Gastrocnemius medialis (tissue), 4 donors: Measurements from ENCODE around the gene MSI2.

ENCODE experiments used
- CTCF ChIP-seq, 5 experiments: fragments of 450-650 bp in 3 of 5; fragments of 200-600 bp in 2 of 5; sonication (generic) in 2 of 5; IDR thresholded peaks in 4 of 5; conservative IDR thresholded peaks in 1 of 5; 1 replicate in 4 of 5; 2 replicates in 1 of 5; pipeline ENCODE4 v1.5.1; 2016 to 2019; ENCODE audit warnings: antibody characterized with exemption in 5 of 5, mild to moderate bottlenecking in 3 of 5, moderate library complexity in 3 of 5
- POLR2A ChIP-seq, 2 donors: fragments of 450-650 bp; IDR thresholded peaks; one replicate each; pipeline ENCODE4 v1.6.1; 2017; ENCODE audit warnings: antibody characterized with exemption in 2 of 2, mild to moderate bottlenecking in 2 of 2, moderate library complexity in 2 of 2

- TF ChIP-seq CTCF (IDR thresholded peaks at IDR 0.05 in 4 of 5, conservative IDR thresholded peaks at IDR 0.05 in 1 of 5) (no peak), POLR2A (IDR thresholded peaks at IDR 0.05) (no peak)
Observed at GRCh38 chr17:57651996-57652395, 395.7 kb downstream of the MSI2 start.
